Mesothelial cell of epicardium (in vitro differentiated cells): ENCODE data around the gene ULK2. TPM values are rescaled to one million over a fixed set of nuclear protein-coding genes. Genes with fewer than 3 reads are reported as not detected.

Experiments
- DNase-seq, 2 experiments: peaks; one replicate each; pipeline ENCODE4 v3.0.0; 2021; ENCODE audit warnings: low spot score in 2 of 2; ENCODE audit not compliant: unreplicated experiment in 2 of 2
- H3K27ac Mint-ChIP-seq: 2 replicates; pipeline ENCODE4 v1.8.0; 2021; ENCODE audit warnings: mixed read lengths
- H3K27me3 Mint-ChIP-seq: 2 replicates; pipeline ENCODE4 v1.8.0; 2021; ENCODE audit warnings: low read depth, mixed read lengths
- H3K36me3 Mint-ChIP-seq: 2 replicates; pipeline ENCODE4 v1.8.0; 2021; ENCODE audit warnings: mixed read lengths
- H3K4me1 Mint-ChIP-seq: 2 replicates; pipeline ENCODE4 v1.8.0; 2021; ENCODE audit warnings: mixed read lengths
- H3K4me3 Mint-ChIP-seq: 2 replicates; pipeline ENCODE4 v1.8.0; 2021; ENCODE audit warnings: mild to moderate bottlenecking, moderate library complexity, mixed read lengths
- H3K9me3 Mint-ChIP-seq: 2 replicates; pipeline ENCODE4 v1.8.0; 2021; ENCODE audit warnings: mixed read lengths
- total RNA-seq: library from RNA; stranded (reverse); gene quantifications from 3 replicates; pipeline ENCODE4 v1.2.1, GENCODE V29; 2021
- TF ChIP-seq, protein P1 (sequence below): fragments of 200-600 bp; sonication (generic); IDR thresholded peaks from one replicate; pipeline ENCODE4 v1.5.0; 2021; ENCODE audit warnings: antibody characterized with exemption; ENCODE audit not compliant: unreplicated experiment

ULK2 gene
- total RNA-seq, 1 donor from 2014 or later: 38.7 TPM

DNA sequence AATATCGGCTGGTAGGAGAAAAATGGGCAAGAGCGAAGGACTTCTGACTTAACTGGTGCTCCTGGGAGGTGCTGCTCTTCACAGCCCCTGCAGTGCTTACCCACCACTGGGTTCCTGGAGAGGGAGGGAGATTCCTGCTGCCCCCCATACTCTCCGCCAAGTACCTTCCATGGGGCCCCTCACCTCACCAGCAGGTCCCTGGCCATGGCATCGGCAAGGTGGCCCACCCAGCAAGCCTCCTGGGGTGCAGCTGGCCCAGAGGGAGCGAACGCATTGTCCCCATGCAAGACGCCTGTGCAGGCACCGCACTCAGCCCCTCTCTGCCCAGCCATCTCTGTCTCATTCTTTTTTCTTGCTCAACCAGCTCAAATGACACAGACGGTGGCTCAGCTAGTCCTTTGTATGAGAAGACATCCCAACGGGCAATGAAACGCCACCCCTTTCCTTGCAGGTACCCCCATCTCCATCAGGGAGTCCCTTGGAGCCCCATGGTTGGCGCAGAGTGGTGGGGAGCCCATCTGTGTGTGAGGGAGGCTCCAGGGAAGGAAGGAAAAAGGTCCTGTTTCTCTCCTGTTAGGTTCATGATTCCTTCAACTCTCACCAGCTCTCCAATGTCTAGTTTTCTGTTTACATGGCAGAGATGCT is 110.1 kb downstream of the ULK2 start:
- H3K27ac Mint-ChIP-seq: no peak overlapping the region
- H3K9me3 Mint-ChIP-seq: no peaks in the 10 kb centered on the region
- peaks cover 2% of the 10 kb centered on the region for H3K27me3 Mint-ChIP-seq
- H3K4me1 Mint-ChIP-seq: peaks cover 5% of the 10 kb centered on the region
- no peak overlapping the region for H3K4me3 Mint-ChIP-seq
- no peak for DNase-seq
- H3K36me3 Mint-ChIP-seq: no peaks in the 10 kb centered on the region
- TF ChIP-seq, protein P1, sequence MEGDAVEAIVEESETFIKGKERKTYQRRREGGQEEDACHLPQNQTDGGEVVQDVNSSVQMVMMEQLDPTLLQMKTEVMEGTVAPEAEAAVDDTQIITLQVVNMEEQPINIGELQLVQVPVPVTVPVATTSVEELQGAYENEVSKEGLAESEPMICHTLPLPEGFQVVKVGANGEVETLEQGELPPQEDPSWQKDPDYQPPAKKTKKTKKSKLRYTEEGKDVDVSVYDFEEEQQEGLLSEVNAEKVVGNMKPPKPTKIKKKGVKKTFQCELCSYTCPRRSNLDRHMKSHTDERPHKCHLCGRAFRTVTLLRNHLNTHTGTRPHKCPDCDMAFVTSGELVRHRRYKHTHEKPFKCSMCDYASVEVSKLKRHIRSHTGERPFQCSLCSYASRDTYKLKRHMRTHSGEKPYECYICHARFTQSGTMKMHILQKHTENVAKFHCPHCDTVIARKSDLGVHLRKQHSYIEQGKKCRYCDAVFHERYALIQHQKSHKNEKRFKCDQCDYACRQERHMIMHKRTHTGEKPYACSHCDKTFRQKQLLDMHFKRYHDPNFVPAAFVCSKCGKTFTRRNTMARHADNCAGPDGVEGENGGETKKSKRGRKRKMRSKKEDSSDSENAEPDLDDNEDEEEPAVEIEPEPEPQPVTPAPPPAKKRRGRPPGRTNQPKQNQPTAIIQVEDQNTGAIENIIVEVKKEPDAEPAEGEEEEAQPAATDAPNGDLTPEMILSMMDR: no peak

DNA sequence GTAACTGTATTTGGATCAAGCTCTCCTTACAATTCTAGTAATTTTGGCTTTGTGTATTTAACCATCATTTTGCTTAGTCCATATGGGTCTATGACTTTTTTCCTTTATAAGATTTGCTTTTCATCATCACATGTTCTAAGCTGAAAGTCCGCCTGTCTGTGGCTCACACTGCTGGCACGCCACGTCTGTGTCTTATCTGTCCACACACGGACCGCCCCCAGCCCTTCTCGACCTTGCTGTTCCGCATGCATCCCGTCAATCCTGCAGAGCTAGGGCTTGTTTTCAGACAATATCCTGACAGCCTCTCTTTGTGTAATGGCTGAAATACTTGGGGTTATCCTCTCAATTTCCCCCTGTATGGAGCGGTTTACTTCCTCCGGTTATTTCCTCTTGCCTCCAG is 111.2 kb downstream of the ULK2 start:
- Mint-ChIP-seq H3K4me1 (peaks cover 5% of the 10 kb centered on the region), H3K27me3 (peaks cover 2% of the 10 kb centered on the region), H3K27ac (no peak overlapping the region), H3K9me3 (no peaks in the 10 kb centered on the region), H3K36me3 (no peaks in the 10 kb centered on the region), H3K4me3 (no peak overlapping the region)
- DNase-seq: no peak
- TF ChIP-seq, protein P1: no peak

DNA sequence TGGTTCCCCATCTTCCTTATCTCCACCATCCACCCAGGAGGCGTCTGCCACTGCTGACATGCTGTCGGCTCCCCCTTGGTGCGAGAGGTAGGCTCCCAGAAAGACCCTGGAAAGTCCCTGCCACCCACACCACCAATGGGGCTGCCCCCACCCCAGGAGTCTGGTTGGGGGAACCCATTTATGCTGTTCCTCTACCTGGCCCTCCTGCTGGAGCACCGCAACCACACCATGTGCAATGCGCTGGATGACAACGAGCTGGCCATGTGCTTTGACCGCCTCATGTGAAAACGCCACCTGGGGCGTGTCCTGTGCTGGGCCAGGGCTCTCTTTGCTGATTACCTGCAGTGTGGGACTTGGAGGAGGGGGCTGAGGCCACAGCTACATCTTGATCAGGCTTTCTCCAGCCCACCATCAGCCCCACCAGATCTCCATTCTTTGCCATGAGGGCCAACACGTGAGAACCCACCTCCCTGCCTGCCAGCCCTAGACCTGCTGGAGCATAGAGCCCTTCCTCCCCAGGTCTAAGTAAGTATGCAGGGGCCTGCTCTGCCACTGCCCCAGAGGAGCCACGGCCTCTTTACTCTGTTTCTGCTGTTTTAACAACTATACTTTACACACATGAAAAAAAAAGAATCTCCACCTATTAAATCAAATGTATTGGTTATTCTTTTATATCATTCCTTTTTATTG is 111.8 kb downstream of the ULK2 start:
- no peak overlapping the region for H3K4me3 Mint-ChIP-seq
- peaks cover 2% of the 10 kb centered on the region for H3K27me3 Mint-ChIP-seq
- TF ChIP-seq, protein P1: no peak
- H3K27ac Mint-ChIP-seq: no peak overlapping the region
- peaks cover 5% of the 10 kb centered on the region for H3K4me1 Mint-ChIP-seq
- DNase-seq: no peak
- no peaks in the 10 kb centered on the region for H3K36me3 Mint-ChIP-seq
- no peaks in the 10 kb centered on the region for H3K9me3 Mint-ChIP-seq

DNA sequence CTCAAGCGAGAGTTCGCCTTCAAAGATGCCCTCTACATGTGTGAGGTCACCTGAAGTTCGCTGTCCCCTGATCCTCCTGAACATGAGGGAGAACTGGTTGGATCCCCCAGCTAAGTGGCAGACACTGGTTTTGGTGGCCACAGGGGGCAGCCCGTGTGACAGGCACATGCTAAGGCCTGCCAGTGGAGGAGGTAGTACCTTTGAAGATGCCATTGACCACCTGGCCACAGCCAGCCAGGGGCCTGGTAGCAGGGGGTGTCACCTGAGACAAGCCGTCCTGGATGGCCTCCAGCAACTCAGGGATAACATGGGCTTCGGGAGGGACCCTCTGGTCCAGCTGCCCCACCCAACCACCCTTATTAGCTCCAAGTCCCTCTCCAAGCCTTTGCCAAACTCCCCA is 112.3 kb downstream of the ULK2 start:
- DNase-seq: no peak
- Mint-ChIP-seq H3K4me1 (peaks cover 5% of the 10 kb centered on the region), H3K9me3 (no peaks in the 10 kb centered on the region), H3K27me3 (peaks cover 2% of the 10 kb centered on the region), H3K4me3 (no peak overlapping the region), H3K27ac (no peak overlapping the region), H3K36me3 (no peaks in the 10 kb centered on the region)
- TF ChIP-seq, protein P1: no peak

DNA sequence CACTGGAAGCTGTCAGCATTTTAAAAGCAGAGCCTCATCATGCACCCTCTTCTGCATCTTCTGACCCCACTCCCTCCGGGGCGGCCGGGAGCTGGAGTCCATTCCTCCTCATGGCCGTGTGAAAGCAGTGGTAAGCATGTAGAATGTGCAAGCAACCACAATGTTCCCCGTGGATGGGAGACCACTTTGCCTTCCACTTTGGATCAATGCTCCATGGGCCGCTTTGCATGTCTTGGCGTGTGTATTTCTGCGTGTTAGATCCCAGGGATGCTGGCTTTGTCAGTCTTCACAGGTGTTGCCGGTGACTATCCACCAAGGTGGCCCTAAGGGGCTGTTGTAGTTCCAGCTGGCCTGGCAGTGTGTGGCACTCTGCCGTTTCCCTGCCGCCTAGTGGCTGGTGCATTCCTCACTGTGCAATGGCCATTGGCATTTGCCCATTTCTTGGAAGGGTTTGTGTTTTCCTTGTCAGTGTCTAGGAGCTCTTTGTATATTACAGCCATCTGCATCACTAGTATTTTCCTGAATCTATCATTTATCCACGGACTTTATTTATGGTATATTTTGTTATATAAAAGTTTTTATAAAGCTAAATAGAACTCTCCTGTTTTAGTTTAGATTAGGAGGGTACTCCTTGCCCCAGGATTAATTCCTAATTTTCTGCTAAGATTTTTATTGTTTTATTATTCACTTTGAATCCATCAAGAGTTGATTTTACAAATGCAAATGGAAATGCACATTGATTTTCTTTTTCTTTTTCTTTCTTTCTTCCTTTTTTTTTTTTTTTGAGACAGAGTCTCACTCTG is 113.9 kb downstream of the ULK2 start:
- no peak for DNase-seq
- Mint-ChIP-seq H3K27me3 (no peaks in the 10 kb centered on the region), H3K36me3 (no peaks in the 10 kb centered on the region), H3K4me3 (no peak overlapping the region), H3K4me1 (peaks cover 5% of the 10 kb centered on the region), H3K9me3 (no peaks in the 10 kb centered on the region), H3K27ac (no peak overlapping the region)
- TF ChIP-seq, protein P1: no peak
